ENCODE results near the gene MEGF8.

- TF ChIP-seq, protein P1, sequence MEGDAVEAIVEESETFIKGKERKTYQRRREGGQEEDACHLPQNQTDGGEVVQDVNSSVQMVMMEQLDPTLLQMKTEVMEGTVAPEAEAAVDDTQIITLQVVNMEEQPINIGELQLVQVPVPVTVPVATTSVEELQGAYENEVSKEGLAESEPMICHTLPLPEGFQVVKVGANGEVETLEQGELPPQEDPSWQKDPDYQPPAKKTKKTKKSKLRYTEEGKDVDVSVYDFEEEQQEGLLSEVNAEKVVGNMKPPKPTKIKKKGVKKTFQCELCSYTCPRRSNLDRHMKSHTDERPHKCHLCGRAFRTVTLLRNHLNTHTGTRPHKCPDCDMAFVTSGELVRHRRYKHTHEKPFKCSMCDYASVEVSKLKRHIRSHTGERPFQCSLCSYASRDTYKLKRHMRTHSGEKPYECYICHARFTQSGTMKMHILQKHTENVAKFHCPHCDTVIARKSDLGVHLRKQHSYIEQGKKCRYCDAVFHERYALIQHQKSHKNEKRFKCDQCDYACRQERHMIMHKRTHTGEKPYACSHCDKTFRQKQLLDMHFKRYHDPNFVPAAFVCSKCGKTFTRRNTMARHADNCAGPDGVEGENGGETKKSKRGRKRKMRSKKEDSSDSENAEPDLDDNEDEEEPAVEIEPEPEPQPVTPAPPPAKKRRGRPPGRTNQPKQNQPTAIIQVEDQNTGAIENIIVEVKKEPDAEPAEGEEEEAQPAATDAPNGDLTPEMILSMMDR (IDR thresholded peaks at IDR 0.05 in 2 of 3, conservative IDR thresholded peaks at IDR 0.05 in 1 of 3; ENCODE audit: control insufficient read depth in 2 of 3, extremely low read depth in 1 of 3, insufficient read depth in 1 of 3, low read depth in 3 of 3, low read length in 3 of 3), result no peak
- no peak for TF ChIP-seq EZH2 (IDR thresholded peaks at IDR 0.05; ENCODE audit: borderline replicate concordance, control insufficient read depth, low read depth, low read length)
- TF ChIP-seq TCF12 (IDR thresholded peaks at IDR 0.05; ENCODE audit: low read depth, low read length), result no peak
- TF ChIP-seq KAT2A (conservative IDR thresholded peaks at IDR 0.05; ENCODE audit: control insufficient read depth, low read depth, low read length), result no peak
- no peak for TF ChIP-seq NFIC (IDR thresholded peaks at IDR 0.05; ENCODE audit: low read depth, low read length)
- TF ChIP-seq PRDM15 (CRISPR knock-in tag; IDR thresholded peaks at IDR 0.05), result no peak
- no peak for TF ChIP-seq BHLHE40 (IDR thresholded peaks at IDR 0.05; ENCODE audit: borderline replicate concordance in 1 of 2, low read depth in 2 of 2, low read length in 1 of 2)
- no peak for TF ChIP-seq CHD2 (IDR thresholded peaks at IDR 0.05; ENCODE audit: borderline replicate concordance, low read depth, low read length)
- TF ChIP-seq YY1 (IDR thresholded peaks at IDR 0.05; ENCODE audit: low read depth, low read length), result no peak
- no peak for TF ChIP-seq GABPA (IDR thresholded peaks at IDR 0.05; ENCODE audit: low read depth)
- TF ChIP-seq FOXM1 (IDR thresholded peaks at IDR 0.05; ENCODE audit: low read depth, low read length), result no peak
Measured at GRCh38 chr19:42280815-42281145, 44.7 kb upstream of the MEGF8 start.

Data from GM12878 (cell line).